HepG2 (cell line): ENCODE measurements around the gene TMBIM1. TPM values are rescaled to one million over a fixed set of nuclear protein-coding genes. Genes with fewer than 3 reads are reported as not detected.

Source experiments
- CC2D1A ChIP-seq: sonication (generic); formaldehyde crosslinking; IDR thresholded peaks from 2 replicates; pipeline ENCODE4 v1.8.1; 2023; ENCODE audit warnings: mild to moderate bottlenecking, missing genetic modification reagents
- DDIT3 ChIP-seq: sonication (generic); formaldehyde crosslinking; IDR thresholded peaks from 2 replicates; pipeline ENCODE4 v1.4.0; 2020; ENCODE audit warnings: mild to moderate bottlenecking, missing genetic modification reagents
- ELF3 ChIP-seq: IDR thresholded peaks from 2 replicates; pipeline ENCODE4 v1.6.1; 2016; ENCODE audit warnings: missing genetic modification reagents, missing compliant biosample characterization
- FOXO1 ChIP-seq: sonication (generic); formaldehyde crosslinking; IDR thresholded peaks from 2 replicates; pipeline ENCODE4 v1.4.0; 2020; ENCODE audit warnings: missing genetic modification reagents
- GATAD2A ChIP-seq: IDR thresholded peaks from 2 replicates; pipeline ENCODE4 v1.6.1; 2016
- GFI1 ChIP-seq: sonication (generic); formaldehyde crosslinking; IDR thresholded peaks from 2 replicates; pipeline ENCODE4 v1.5.0; 2020; ENCODE audit warnings: missing genetic modification reagents, mild to moderate bottlenecking, borderline replicate concordance
- GZF1 ChIP-seq: sonication (generic); formaldehyde crosslinking; IDR thresholded peaks from 2 replicates; pipeline ENCODE4 v1.5.1; 2020; ENCODE audit warnings: mild to moderate bottlenecking, missing genetic modification reagents
- HIVEP1 ChIP-seq: sonication (generic); formaldehyde crosslinking; IDR thresholded peaks from 2 replicates; pipeline ENCODE4 v1.4.0; 2020; ENCODE audit warnings: mild to moderate bottlenecking, missing genetic modification reagents
- HNRNPH1 ChIP-seq: fragments of 200-400 bp; formaldehyde crosslinking; optimal IDR thresholded peaks from 2 replicates; pipeline ENCODE3; 2017; ENCODE audit warnings: mild to moderate bottlenecking, low read depth, low read length
- HOXA5 ChIP-seq: sonication (generic); formaldehyde crosslinking; IDR thresholded peaks from 2 replicates; pipeline ENCODE4 v1.4.0; 2020; ENCODE audit warnings: missing genetic modification reagents
- MATR3 ChIP-seq: sonication (generic); formaldehyde crosslinking; IDR thresholded peaks from 2 replicates; pipeline ENCODE4 v1.4.0; 2020; ENCODE audit warnings: missing genetic modification reagents
- NFIC ChIP-seq: IDR thresholded peaks from 2 replicates; pipeline ENCODE4 v1.6.1; 2012; ENCODE audit warnings: mild to moderate bottlenecking, low read length, inconsistent platforms
- NKX3-1 ChIP-seq: sonication (generic); formaldehyde crosslinking; IDR thresholded peaks from 2 replicates; pipeline ENCODE4 v1.5.0; 2020; ENCODE audit warnings: missing genetic modification reagents
- PAF1 ChIP-seq: IDR thresholded peaks from 2 replicates; pipeline ENCODE4 v1.6.1; 2016; ENCODE audit warnings: missing genetic modification reagents, missing compliant biosample characterization
- RCOR2 ChIP-seq: IDR thresholded peaks from 2 replicates; pipeline ENCODE4 v1.6.1; 2016; ENCODE audit warnings: missing biosample characterization, missing genetic modification reagents
- SAFB2 ChIP-seq: sonication (generic); formaldehyde crosslinking; IDR thresholded peaks from 2 replicates; pipeline ENCODE4 v1.5.1; 2020; ENCODE audit warnings: missing genetic modification reagents, low read depth, mild to moderate bottlenecking, borderline replicate concordance
- ZFP36L1 ChIP-seq: sonication (generic); formaldehyde crosslinking; IDR thresholded peaks from 2 replicates; pipeline ENCODE4 v1.8.0; 2022; ENCODE audit warnings: mild to moderate bottlenecking, missing genetic modification reagents, moderate library complexity
- ZFX ChIP-seq: sonication (generic); formaldehyde crosslinking; IDR thresholded peaks from 2 replicates; pipeline ENCODE4 v1.4.0; 2020; ENCODE audit warnings: mild to moderate bottlenecking, low read depth, missing genetic modification reagents, moderate library complexity
- ZFY ChIP-seq: sonication (generic); formaldehyde crosslinking; IDR thresholded peaks from 2 replicates; pipeline ENCODE4 v1.4.0; 2020; ENCODE audit warnings: missing genetic modification reagents
- ZKSCAN1 ChIP-seq: fragments of 150-350 bp; IDR thresholded peaks from 2 replicates; pipeline ENCODE4 v1.6.1; 2014; ENCODE audit warnings: low read length
- ZNF280B ChIP-seq: sonication (generic); formaldehyde crosslinking; IDR thresholded peaks from 2 replicates; pipeline ENCODE4 v1.5.0; 2020; ENCODE audit warnings: missing genetic modification reagents, mild to moderate bottlenecking, borderline replicate concordance
- ZNF761 ChIP-seq: sonication (generic); formaldehyde crosslinking; conservative IDR thresholded peaks from 2 replicates; pipeline ENCODE4 v1.4.0; 2020; ENCODE audit warnings: mild to moderate bottlenecking, missing genetic modification reagents
- ZNF784 ChIP-seq: sonication (generic); formaldehyde crosslinking; IDR thresholded peaks from 2 replicates; pipeline ENCODE4 v1.5.1; 2020; ENCODE audit warnings: missing genetic modification reagents, mild to moderate bottlenecking, borderline replicate concordance
- ZNF790 ChIP-seq: sonication (generic); formaldehyde crosslinking; IDR thresholded peaks from 2 replicates; pipeline ENCODE4 v1.8.0; 2022; ENCODE audit warnings: missing genetic modification reagents, mild to moderate bottlenecking, borderline replicate concordance
- ZXDC ChIP-seq: sonication (generic); formaldehyde crosslinking; IDR thresholded peaks from 2 replicates; pipeline ENCODE4 v1.5.0; 2020; ENCODE audit warnings: mild to moderate bottlenecking, missing genetic modification reagents
- polyA plus RNA-seq, 8 experiments: library from polyadenylated mRNA; depleted of rRNA in 3 of 8; stranded (reverse) in 7 of 8; unstranded in 1 of 8; fragments of >200 nt; fragmentation: Illumina TruSeq in 4 of 8; extraction: Trizol in 4 of 8; gene quantifications; 2 replicates each; pipeline versions ENCODE4 v1.2.1 to v1.2.3, GENCODE V29; 2011 to 2016; ENCODE audit warnings: low read depth in 4 of 8, missing spikeins in 1 of 8, mixed read lengths in 1 of 8; ENCODE audit not compliant: insufficient read depth in 1 of 8
- total RNA-seq, 5 experiments: library from RNA; depleted of rRNA; stranded (reverse); fragments of >200 nt; fragmentation: Illumina TruSeq; extraction: Trizol; gene quantifications; 2 replicates each; pipeline ENCODE4 v1.2.3, GENCODE V29; 2016; ENCODE audit warnings: low read depth in 1 of 5

The TMBIM1 gene
- total and polyA plus RNA-seq, 2 of the 13 experiments (the other 11 are each of a cell fraction or from before 2014, with no cell fraction given) = 127 to 139 TPM

GRCh38 chr2:218323526-218324472 lies 31.5 kb upstream of the TMBIM1 start (continued):
- TF ChIP-seq SAFB2 (CRISPR knock-in tag) (0 out of 2 replicates have a peak, but pooled peaks have one; percentile 71), PAF1 (CRISPR knock-in tag) (no peak), HNRNPH1 (no peak), ELF3 (CRISPR knock-in tag) (no peak), ZNF280B (no peak), GFI1 (CRISPR knock-in tag) (peak; percentile 86), DDIT3 (CRISPR knock-in tag) (no peak), ZFY (CRISPR knock-in tag) (peak; percentile 70), GZF1 (no peak), ZFX (peak; percentile 88), NKX3-1 (CRISPR knock-in tag) (0 out of 2 replicates have a peak, but pooled peaks have one; percentile 56), ZNF761 (CRISPR knock-in tag) (peak; percentile 73), MATR3 (CRISPR knock-in tag) (no peak), HOXA5 (CRISPR knock-in tag) (peak; percentile 82), GATAD2A (CRISPR knock-in tag) (peak; percentile 63), ZKSCAN1 (no peak), HIVEP1 (CRISPR knock-in tag) (peak; percentile 71; the same call in 1 of the 2 replicates), ZFP36L1 (CRISPR knock-in tag) (no peak), NFIC (no peak), CC2D1A (CRISPR knock-in tag) (no peak), ZXDC (0 out of 2 replicates have a peak, but pooled peaks have one; percentile 64), ZNF784 (CRISPR knock-in tag) (no peak), RCOR2 (CRISPR knock-in tag) (no peak), ZNF790 (CRISPR knock-in tag) (0 out of 2 replicates have a peak, but pooled peaks have one; percentile 21), FOXO1 (CRISPR knock-in tag) (no peak)
